PFSK-1 (cell line): Measurements from ENCODE around the gene SLC35E3.

Source experiments
- FOXP2 ChIP-seq: optimal IDR thresholded peaks from 2 replicates; pipeline ENCODE3; 2011; ENCODE audit warnings: borderline replicate concordance, control low read depth, inconsistent platforms; ENCODE audit not compliant: insufficient read depth; ENCODE audit errors: extremely low read length, extremely low read depth
- POLR2AphosphoS5 ChIP-seq: IDR thresholded peaks from 2 replicates; pipeline ENCODE4 v1.6.1; 2012; ENCODE audit warnings: low read depth, mild to moderate bottlenecking, control low read depth, low read length, moderate library complexity
- REST ChIP-seq, 2 experiments: IDR thresholded peaks; 2 replicates each; pipeline versions ENCODE4 v1.6.1 to v1.8.0; 2011 to 2012; ENCODE audit warnings: low read depth in 2 of 2, low read length in 2 of 2, control low read depth in 1 of 2, inconsistent platforms in 1 of 2, mild to moderate bottlenecking in 1 of 2, moderate library complexity in 1 of 2; ENCODE audit not compliant: insufficient read depth in 1 of 2
- SIN3A ChIP-seq: IDR thresholded peaks from 2 replicates; pipeline ENCODE4 v1.6.1; 2012; ENCODE audit warnings: mild to moderate bottlenecking, low read length, moderate library complexity, borderline replicate concordance; ENCODE audit not compliant: insufficient read depth
- TAF1 ChIP-seq: IDR thresholded peaks from 2 replicates; pipeline ENCODE4 v1.6.1; 2012; ENCODE audit warnings: low read length, control low read depth, borderline replicate concordance; ENCODE audit not compliant: insufficient read depth

SLC35E3 gene

GRCh38 chr12:68755536-68756243 is 9.7 kb downstream of the SLC35E3 start:
- TF ChIP-seq REST (IDR thresholded peaks at IDR 0.05; ENCODE audit: insufficient read depth in 1 of 2, low read depth in 2 of 2, low read length in 2 of 2) = no peak
- TF ChIP-seq TAF1 = no peak
- no peak for TF ChIP-seq POLR2AphosphoS5
- no peak for TF ChIP-seq SIN3A
- TF ChIP-seq FOXP2 = no peak

GRCh38 chr12:68759852-68760251 is 13.9 kb downstream of the SLC35E3 start:
- TF ChIP-seq SIN3A (no peak), FOXP2 (no peak), TAF1 (no peak), REST (IDR thresholded peaks at IDR 0.05; ENCODE audit: insufficient read depth in 1 of 2, low read depth in 2 of 2, low read length in 2 of 2) (no peak), POLR2AphosphoS5 (no peak)

- no peak for TF ChIP-seq REST (IDR thresholded peaks at IDR 0.05; ENCODE audit: insufficient read depth in 1 of 2, low read depth in 2 of 2, low read length in 2 of 2)
- TF ChIP-seq TAF1 = no peak
- TF ChIP-seq POLR2AphosphoS5 = no peak
- no peak for TF ChIP-seq SIN3A
Measured at GRCh38 chr12:68760806-68761441, 14.9 kb downstream of the SLC35E3 start.

- TF ChIP-seq REST (IDR thresholded peaks at IDR 0.05; ENCODE audit: insufficient read depth in 1 of 2, low read depth in 2 of 2, low read length in 2 of 2) = no peak
- no peak for TF ChIP-seq FOXP2
- TF ChIP-seq POLR2AphosphoS5 = no peak
- no peak for TF ChIP-seq TAF1
Measured at GRCh38 chr12:68761442-68761812, 15.5 kb downstream of the SLC35E3 start.
